Right lung (tissue), 5 donors: ENCODE measurements around the gene KCNJ10. TPM values are rescaled to one million over a fixed set of nuclear protein-coding genes. Genes with fewer than 3 reads are reported as not detected.

Experiments
- DNase-seq, 2 donors: peaks; one replicate each; pipeline ENCODE4 v3.0.0-alpha.2; 2013
- polyA plus RNA-seq, 5 donors: library from polyadenylated mRNA; unstranded; fragments of 120-200 nt; gene quantifications; one replicate each; pipeline versions ENCODE4 v1.2.1 to v1.2.3, GENCODE V29; 2013; ENCODE audit warnings: inconsistent platforms in 1 of 5, low replicate concordance in 1 of 5; ENCODE audit not compliant: insufficient read length in 5 of 5, insufficient read depth in 1 of 5

KCNJ10 gene
- polyA plus RNA-seq, 5 donors, result 0.13 to 0.61 (median 0.37) TPM

GRCh38 chr1:160024195-160024905 is 45.6 kb downstream of the KCNJ10 start:
- no peak for DNase-seq

GRCh38 chr1:160022330-160023310 is 47.3 kb downstream of the KCNJ10 start:
- no peak for DNase-seq

DNA sequence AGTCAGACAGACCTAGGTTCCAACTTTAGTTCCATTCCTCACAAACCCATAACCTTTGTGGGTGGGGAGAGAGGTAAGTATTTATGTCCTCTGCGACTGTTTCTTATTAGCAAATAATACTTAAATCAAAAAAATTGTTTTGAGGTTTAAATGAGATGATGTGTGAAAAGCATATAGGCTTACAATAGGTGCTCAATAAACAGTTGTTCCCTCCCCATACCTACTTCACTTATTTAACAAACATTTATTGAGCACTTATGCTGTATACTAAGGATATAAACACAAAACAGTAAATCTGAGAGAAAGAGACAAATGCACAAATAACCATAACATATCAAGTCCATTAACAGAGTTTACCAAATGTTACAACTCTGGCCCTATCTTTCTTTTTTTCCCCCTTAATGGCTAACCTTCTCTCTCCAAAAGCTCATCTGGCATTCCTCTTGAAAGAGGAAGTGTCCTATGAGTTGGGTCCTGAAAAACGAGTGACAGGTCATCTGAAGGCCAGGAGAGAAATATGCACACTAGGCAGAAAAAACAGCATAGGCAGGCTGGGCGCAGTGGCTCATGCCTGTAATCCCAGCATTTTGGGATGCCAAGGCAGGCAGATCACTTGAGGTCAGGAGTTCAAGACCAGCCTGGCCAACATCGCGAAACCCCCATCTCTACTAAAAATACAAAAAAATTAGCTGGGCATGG is 48.4 kb downstream of the KCNJ10 start:
- DNase-seq, result no peak

GRCh38 chr1:160020196-160020595 is 49.8 kb downstream of the KCNJ10 start:
- DNase-seq, result no peak

- no peak for DNase-seq
Observed at GRCh38 chr1:160018900-160019299, 51.1 kb downstream of the KCNJ10 start.

- DNase-seq, result no peak
Observed at GRCh38 chr1:160018347-160018746, 51.6 kb downstream of the KCNJ10 start.

DNA sequence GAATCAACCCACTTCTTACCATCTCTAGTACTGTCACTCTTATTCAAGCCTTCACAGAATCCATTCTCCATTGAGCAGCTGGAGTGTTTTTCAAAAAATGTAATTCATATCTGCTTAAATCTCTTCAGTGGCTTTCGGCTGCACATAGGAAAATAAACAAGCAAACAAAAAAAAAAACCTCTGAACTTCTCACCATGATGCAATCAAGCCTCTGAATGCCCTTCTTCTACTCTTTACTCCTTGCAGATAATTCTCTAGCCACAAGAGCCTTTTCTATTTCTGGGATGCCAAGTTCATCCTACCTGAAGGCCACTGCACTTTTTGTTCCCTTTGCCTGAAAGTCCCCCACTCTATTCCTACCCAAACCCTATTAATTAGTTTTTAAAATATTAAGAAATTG is 52.4 kb downstream of the KCNJ10 start:
- DNase-seq, result no peak

GRCh38 chr1:160011781-160012180 is 58.2 kb downstream of the KCNJ10 start:
- no peak for DNase-seq

DNA sequence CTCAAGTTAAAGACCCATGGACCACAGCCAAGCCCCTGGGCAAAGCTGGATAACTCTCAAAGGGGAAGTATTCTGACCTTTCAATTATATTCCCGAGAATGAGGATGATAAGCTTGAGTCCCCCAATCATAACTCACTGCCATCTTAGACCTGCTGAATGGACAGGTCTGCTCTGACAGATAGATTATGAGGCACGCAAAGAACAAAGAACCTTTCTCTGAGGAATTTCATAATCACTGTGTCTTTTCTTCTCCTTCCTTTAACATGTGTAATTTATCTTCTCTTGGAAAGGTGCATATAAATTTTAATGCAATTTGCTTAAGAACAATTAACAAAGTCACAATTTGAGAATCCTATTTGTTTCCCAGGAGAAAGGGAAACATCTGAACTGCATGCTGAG is 60.2 kb downstream of the KCNJ10 start:
- DNase-seq, result no peak

GRCh38 chr1:160009081-160009480 is 60.9 kb downstream of the KCNJ10 start:
- DNase-seq, result no peak

DNA sequence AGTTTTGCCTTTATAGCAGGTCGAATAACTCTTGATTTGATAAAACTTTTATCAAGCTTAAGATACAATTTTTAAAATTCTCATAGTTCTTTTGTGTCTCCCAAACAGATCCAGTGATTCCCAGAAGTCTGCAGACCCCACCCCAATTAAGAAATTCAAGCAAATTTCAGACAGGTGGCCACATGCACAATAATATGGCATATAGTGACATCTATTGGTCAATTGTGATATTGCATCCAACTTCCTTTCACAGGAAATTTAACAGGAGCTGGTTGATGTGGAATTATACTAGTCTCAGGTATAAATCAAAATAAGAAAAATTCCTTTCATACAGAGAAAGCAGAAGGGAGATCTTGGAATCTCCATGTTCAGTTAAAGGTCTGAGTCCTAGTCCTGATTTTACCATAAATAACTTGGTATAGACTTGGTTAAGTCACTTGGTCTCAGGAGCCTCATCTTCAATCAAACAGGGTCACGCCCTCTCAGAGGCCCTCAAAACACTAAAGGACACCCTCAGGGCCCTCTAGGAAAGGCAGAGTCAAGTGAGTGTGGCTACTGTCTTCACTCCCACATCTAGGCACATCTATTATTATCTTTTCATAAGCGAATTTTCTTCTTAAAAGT is 62.3 kb downstream of the KCNJ10 start:
- DNase-seq, result no peak

DNA sequence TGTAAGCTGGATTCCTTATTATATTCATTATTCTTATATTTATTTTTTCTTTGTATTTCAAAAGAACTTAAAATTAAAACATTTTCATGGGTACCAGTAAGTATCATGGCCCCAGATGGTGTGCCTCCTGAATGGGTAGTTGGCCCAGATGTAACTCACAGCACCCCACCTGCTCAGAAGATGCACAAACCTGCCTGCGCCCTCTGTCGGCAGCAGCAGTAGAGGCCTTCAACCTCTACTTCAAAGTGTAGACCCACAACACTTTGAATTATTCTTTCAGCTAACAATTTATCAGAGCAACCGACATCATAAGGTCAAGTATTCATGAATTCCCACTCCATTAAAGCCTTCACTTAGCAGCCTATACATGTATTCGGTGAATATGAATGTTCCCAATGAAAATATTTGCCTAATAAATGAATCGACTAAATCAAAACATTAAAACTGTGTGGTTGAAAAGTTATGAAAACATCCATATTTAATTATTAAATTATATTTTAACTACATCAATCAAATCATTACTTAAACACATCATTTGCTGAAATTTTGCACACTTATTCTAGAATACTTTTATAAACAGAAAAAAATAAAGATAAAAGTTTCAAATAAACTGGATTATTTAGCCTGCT is 63.5 kb downstream of the KCNJ10 start:
- DNase-seq, result no peak

- DNase-seq, result no peak
Observed at GRCh38 chr1:160005070-160005469, 64.9 kb downstream of the KCNJ10 start.

DNA sequence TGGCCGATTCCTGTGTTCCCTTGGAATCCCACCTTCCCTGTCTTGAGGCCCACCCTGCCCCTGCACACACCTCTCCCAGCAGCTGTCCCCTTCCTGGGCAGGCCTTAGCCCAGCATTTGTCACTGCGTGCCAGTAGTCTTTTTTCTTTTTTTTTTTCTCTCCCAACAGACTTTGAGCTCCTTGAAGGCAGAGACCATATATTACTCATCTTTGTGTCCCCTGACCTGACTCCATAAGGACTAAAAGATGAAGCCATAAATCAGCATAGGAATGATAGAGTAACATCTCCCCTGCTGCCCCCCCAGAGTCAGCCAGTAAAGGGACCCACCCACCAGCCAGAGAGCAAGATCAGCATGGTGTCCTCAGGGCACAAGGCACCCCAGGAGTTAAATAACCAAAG is 65.5 kb downstream of the KCNJ10 start:
- DNase-seq, result no peak

GRCh38 chr1:160004001-160004400 is 66.0 kb downstream of the KCNJ10 start:
- no peak for DNase-seq

DNA sequence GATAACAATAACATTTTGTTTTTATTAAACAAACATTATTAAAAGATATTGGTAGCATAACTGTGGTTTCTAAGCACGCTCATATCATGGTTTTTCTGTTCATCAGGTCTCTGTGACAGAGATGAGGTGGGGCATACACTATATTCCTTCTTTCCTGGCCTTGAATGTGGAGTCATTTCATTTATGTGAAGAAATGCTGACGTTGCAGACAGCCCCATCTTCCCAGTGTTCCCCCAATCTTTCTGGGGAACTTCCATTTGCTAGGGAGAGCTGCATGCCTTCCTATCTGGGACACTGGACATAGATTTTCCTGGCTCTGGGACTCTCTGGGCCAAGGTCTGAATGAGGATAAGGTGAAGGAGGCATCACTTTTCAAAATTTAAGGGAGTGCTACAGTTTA is 68.5 kb downstream of the KCNJ10 start:
- no peak for DNase-seq

GRCh38 chr1:159999204-159999603 is 70.8 kb downstream of the KCNJ10 start:
- no peak for DNase-seq

DNA sequence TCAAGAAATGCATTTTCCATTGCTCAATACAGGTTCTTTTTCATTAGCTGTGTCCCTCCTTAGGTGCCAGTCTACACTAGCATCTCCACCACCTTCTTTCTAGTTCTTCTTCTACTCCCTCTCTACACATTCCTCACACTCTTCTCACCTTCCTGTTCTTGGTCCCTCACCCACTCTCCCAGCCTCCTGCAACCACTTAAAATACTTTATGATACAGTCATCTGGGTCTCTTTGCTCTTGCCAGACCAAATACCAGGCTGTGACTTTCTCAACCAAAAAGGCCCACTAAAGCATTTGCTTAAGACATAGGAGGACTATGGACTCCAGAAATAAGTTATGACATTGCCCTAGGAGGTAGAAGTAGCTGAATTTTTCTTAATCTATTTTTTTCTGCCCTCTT is 73.3 kb downstream of the KCNJ10 start:
- DNase-seq, result no peak

DNA sequence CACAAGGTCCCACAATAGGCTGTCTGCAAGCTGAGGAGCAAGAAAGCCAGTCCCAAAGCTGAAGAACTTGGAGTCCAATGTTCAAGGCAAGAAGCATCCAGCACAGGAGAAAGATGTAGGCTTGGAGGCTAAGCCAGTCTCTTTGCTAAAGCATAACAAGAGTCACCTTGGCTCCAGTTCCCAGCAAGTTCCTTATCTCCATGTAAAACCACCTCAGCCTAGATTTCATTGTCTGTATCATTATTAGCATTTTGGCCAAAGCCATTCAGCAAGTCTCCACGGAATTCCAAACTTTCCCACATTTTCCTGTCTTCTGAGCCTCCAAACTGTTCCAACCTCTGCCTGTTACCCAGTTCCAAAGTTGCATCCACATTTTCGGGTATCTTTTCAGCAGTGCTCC is 75.1 kb downstream of the KCNJ10 start:
- DNase-seq, result no peak

- DNase-seq, result no peak
Observed at GRCh38 chr1:159993911-159994310, 76.0 kb downstream of the KCNJ10 start.

- DNase-seq, result no peak
Observed at GRCh38 chr1:159992161-159992560, 77.8 kb downstream of the KCNJ10 start.
